Measurements from ENCODE around the gene SLC35D1. TPM values are rescaled to one million over a fixed set of nuclear protein-coding genes. Genes with fewer than 3 reads are reported as not detected.

The SLC35D1 gene
- total RNA-seq, 1 donor from 2014 or later = 9.2 TPM

- DNase-seq (ENCODE audit: low spot score) = no peak
- Mint-ChIP-seq H3K4me1 (ENCODE audit: low read depth) (peaks cover 26% of the 10 kb centered on the region), H3K9me3 (ENCODE audit: low read depth) (no peaks in the 10 kb centered on the region), H3K27me3 (ENCODE audit: low read depth) (no peaks in the 10 kb centered on the region), H3K27ac (ENCODE audit: unreplicated experiment) (no peak overlapping the region), H3K36me3 (ENCODE audit: low read depth) (peaks cover 23% of the 10 kb centered on the region), H3K4me3 (ENCODE audit: unreplicated experiment) (no peak overlapping the region)
- TF ChIP-seq CTCF (IDR thresholded peaks at IDR 0.05) = no peak
These were observed 96.0 kb downstream of the SLC35D1 start for GRCh38 chr1:66957938-66958337.

- Mint-ChIP-seq H3K4me1 (ENCODE audit: low read depth) (peaks cover 45% of the 10 kb centered on the region), H3K27ac (ENCODE audit: unreplicated experiment) (peak overlapping the region; percentile 45), H3K36me3 (ENCODE audit: low read depth) (peaks cover 20% of the 10 kb centered on the region), H3K4me3 (ENCODE audit: unreplicated experiment) (no peak overlapping the region), H3K9me3 (ENCODE audit: low read depth) (no peaks in the 10 kb centered on the region), H3K27me3 (ENCODE audit: low read depth) (no peaks in the 10 kb centered on the region)
- no peak for DNase-seq (ENCODE audit: low spot score)
- no peak for TF ChIP-seq CTCF (IDR thresholded peaks at IDR 0.05)
These were observed 99.7 kb downstream of the SLC35D1 start for GRCh38 chr1:66954208-66954607.

GRCh38 chr1:66951513-66951912 lies 102.4 kb downstream of the SLC35D1 start:
- H3K4me3 Mint-ChIP-seq (ENCODE audit: unreplicated experiment) = no peak overlapping the region
- H3K9me3 Mint-ChIP-seq (ENCODE audit: low read depth) = no peaks in the 10 kb centered on the region
- H3K27me3 Mint-ChIP-seq (ENCODE audit: low read depth) = no peaks in the 10 kb centered on the region
- H3K4me1 Mint-ChIP-seq (ENCODE audit: low read depth) = peaks cover 51% of the 10 kb centered on the region
- peaks cover 33% of the 10 kb centered on the region for H3K36me3 Mint-ChIP-seq (ENCODE audit: low read depth)
- H3K27ac Mint-ChIP-seq (ENCODE audit: unreplicated experiment) = peak overlapping the region; percentile 93
- no peak for TF ChIP-seq CTCF (IDR thresholded peaks at IDR 0.05)
- DNase-seq (ENCODE audit: low spot score) = no peak

Other genes with a start within 250 kb of the SLC35D1 start
- gene DNAI4, start 129.3 kb downstream of the SLC35D1 start, total RNA-seq = 5.8 to 13.0 TPM (median 9.6 TPM) in 3 replicates
- 39.3 to 41.1 TPM (median 40.1 TPM) in 3 replicates for gene MIER1, start 129.2 kb downstream of the SLC35D1 start, total RNA-seq
- not detected in 3 replicates for gene C1orf141, start 80.8 kb upstream of the SLC35D1 start, total RNA-seq
- gene IL23R, start 112.3 kb upstream of the SLC35D1 start, total RNA-seq = not detected in 3 replicates